Mucosa of descending colon (tissue), 3 donors: ENCODE data around the gene SLC6A13. TPM values are rescaled to one million over a fixed set of nuclear protein-coding genes. Genes with fewer than 3 reads are reported as not detected.
A peak's percentile ranks its signal among the peaks of the same experiment; 100 is the strongest.

Experiments
- ATAC-seq: fragments of 200-7000 bp; cut with Tn5 transposase; one replicate; pipeline ENCODE4 v1.9.1; 2020; ENCODE audit warnings: mild to moderate bottlenecking, moderate library complexity
- DNase-seq, 3 donors: peaks; one replicate each; pipeline ENCODE4 v3.0.0-alpha.2; 2020
- H3K36me3 ChIP-seq: fragments of 200-600 bp; one replicate; pipeline ENCODE4 v1.8.0; 2021; ENCODE audit warnings: low read depth, mild to moderate bottlenecking
- H3K4me1 ChIP-seq: fragments of 200-600 bp; one replicate; pipeline ENCODE4 v1.8.0; 2021; ENCODE audit warnings: low read depth, mild to moderate bottlenecking
- H3K4me3 ChIP-seq: fragments of 200-600 bp; one replicate; pipeline ENCODE4 v1.8.0; 2021; ENCODE audit warnings: mild to moderate bottlenecking
- H3K9me3 ChIP-seq: fragments of 200-600 bp; one replicate; pipeline ENCODE4 v1.8.0; 2021; ENCODE audit warnings: mild to moderate bottlenecking
- CTCF ChIP-seq: fragments of 200-600 bp; IDR thresholded peaks from one replicate; pipeline ENCODE4 v1.8.0; 2022; ENCODE audit warnings: antibody characterized with exemption, mild to moderate bottlenecking
- intact Hi-C, 2 donors: fragments of 100-400 bp; cut with DNase I in 1 of 2; cut with micrococcal nuclease in 1 of 2; formaldehyde crosslinking; loops; one replicate each; pipeline versions ENCODE4 v1.11.0 to v1.11.1; 2022; cut with DNase I, micrococcal nuclease
- total RNA-seq, 3 donors: library from RNA; stranded (reverse); fragmentation: NEBNext Ultra II Directional in 2 of 3; extraction: Animal tissue kit (Norgen Biotek cat#: 25700) in 2 of 3; gene quantifications; one replicate each; pipeline versions ENCODE4 v1.2.1 to v1.2.4, GENCODE V29; 2021 to 2023
- donor health status: DM: no; HTN: no; CAD: no; lungs with moderate emphysema.
- donor health status: DM: no; HTN: no; CAD: no.
- donor health status: DM: no; HTN: yes; CAD: no.

Gene SLC6A13
- total RNA-seq, 3 donors from 2014 or later: not detected

GRCh38 chr12:254912-255311 is 7.7 kb downstream of the SLC6A13 start:
- DNase-seq: no peak
- Histone ChIP-seq H3K4me1 (no peaks in the 10 kb centered on the region), H3K4me3 (no peak overlapping the region), H3K36me3 (no peaks in the 10 kb centered on the region), H3K9me3 (no peaks in the 10 kb centered on the region)
- no peak for TF ChIP-seq CTCF
- intact Hi-C loops: no loop called here
- no peak for ATAC-seq

DNA sequence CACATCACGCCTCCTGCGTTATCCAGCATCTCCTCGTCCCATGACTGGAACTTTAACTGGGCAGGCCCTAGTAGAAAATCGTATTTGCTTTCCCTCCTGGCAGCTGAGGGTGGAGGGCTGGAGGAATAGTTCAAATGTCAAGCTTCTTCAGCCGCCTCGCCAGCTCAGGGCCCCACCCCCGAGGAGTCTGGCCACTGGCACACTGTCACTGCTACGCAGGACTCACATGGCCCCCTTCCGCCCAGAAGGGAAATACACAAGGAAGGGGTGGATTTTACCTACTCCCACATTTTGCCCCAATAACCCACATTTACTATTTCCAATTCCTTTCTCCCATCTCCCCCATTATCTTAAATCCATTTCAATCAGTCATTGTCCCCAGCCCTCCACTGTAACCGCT is 8.6 kb downstream of the SLC6A13 start:
- no peaks in the 10 kb centered on the region for H3K4me1 ChIP-seq
- ATAC-seq: no peak

GRCh38 chr12:253116-253831 is 9.4 kb downstream of the SLC6A13 start:
- ATAC-seq (no peak), DNase-seq (no peak)
- TF ChIP-seq CTCF: no peak
- no peak overlapping the region for H3K4me3 ChIP-seq
- no peaks in the 10 kb centered on the region for H3K9me3 ChIP-seq
- intact Hi-C loops: no loop called here
- H3K4me1 ChIP-seq: no peaks in the 10 kb centered on the region
- no peaks in the 10 kb centered on the region for H3K36me3 ChIP-seq

More for the DNA sequence above, 8.6 kb downstream of the SLC6A13 start:
- intact Hi-C loops: no loop called here
- no peaks in the 10 kb centered on the region for H3K36me3 ChIP-seq
- H3K4me3 ChIP-seq: no peak overlapping the region
- DNase-seq: no peak
- H3K9me3 ChIP-seq: no peaks in the 10 kb centered on the region
- no peak for TF ChIP-seq CTCF

DNA sequence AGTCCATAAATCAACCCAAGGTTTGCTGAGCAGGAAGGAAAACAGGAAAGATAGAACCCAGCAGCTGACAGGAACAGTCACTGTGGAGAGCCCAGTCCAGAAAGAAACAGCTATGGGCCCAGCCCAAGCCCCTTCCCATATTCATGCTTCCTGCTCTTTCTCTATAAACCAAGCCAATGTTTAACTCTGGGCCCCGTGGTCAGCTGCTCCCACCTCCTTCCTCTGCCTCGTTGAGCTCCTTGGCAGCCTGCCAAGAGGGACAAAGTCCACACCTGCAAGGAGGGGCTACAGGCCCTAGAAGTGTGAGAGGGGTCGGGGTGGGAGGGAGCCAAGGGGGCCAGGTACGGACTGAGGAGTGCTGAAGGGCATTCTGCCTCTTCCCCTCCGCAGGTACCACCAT is 10.0 kb downstream of the SLC6A13 start:
- H3K9me3 ChIP-seq: peaks cover 5% of the 10 kb centered on the region
- no peak for TF ChIP-seq CTCF
- no peaks in the 10 kb centered on the region for H3K4me1 ChIP-seq
- intact Hi-C loops: no loop called here
- ATAC-seq (peak; percentile 23), DNase-seq (no peak)
- H3K36me3 ChIP-seq: no peaks in the 10 kb centered on the region
- H3K4me3 ChIP-seq: no peak overlapping the region

GRCh38 chr12:247271-247670 is 15.4 kb downstream of the SLC6A13 start:
- ATAC-seq (no peak), DNase-seq (no peak)
- peaks cover 16% of the 10 kb centered on the region for H3K9me3 ChIP-seq
- TF ChIP-seq CTCF: no peak
- H3K36me3 ChIP-seq: no peaks in the 10 kb centered on the region
- no peak overlapping the region for H3K4me3 ChIP-seq
- H3K4me1 ChIP-seq: no peaks in the 10 kb centered on the region
- intact Hi-C loops: no loop called here

DNA sequence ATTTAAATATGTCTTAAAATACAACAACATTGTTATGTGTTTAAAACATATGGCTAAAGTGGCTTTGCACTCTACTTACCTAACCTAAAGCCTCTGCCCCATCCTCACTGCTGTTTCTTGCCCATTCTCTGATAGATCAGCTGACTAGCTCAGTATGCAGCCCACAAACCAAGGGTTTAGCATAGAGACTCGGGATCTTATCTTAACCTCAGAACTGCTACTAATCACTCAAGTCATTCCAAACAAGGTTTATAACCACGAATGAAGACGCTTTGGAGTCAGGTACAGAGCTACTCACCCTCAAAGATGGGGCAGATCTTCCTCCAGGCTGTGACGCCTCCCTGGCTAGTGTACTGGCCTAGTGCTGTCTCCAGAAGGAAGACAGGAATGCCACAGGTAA is 19.3 kb downstream of the SLC6A13 start:
- DNase-seq (no peak), ATAC-seq (no peak)
- intact Hi-C loops: no loop called here
- H3K4me1 ChIP-seq: no peaks in the 10 kb centered on the region
- no peaks in the 10 kb centered on the region for H3K36me3 ChIP-seq
- no peak overlapping the region for H3K4me3 ChIP-seq
- no peak for TF ChIP-seq CTCF
- peaks cover 16% of the 10 kb centered on the region for H3K9me3 ChIP-seq
